ENCODE measurements around the gene PARD3.
A peak's percentile ranks its signal among the peaks of the same experiment; 100 is the strongest.

Gene PARD3

GRCh38 chr10:34606890-34607289 is 208.2 kb downstream of the PARD3 start:
- no peak for DNase-seq

GRCh38 chr10:34602478-34602877 is 212.6 kb downstream of the PARD3 start:
- no peak for DNase-seq

GRCh38 chr10:34601691-34602090 is 213.4 kb downstream of the PARD3 start:
- DNase-seq: no peak

- DNase-seq: no peak
These were observed 215.9 kb downstream of the PARD3 start for GRCh38 chr10:34599026-34599795.

- DNase-seq: peak; percentile 59
These were observed 218.7 kb downstream of the PARD3 start for GRCh38 chr10:34596351-34596750.

GRCh38 chr10:34593930-34594329 is 221.2 kb downstream of the PARD3 start:
- no peak for DNase-seq

GRCh38 chr10:34593374-34593890 is 221.7 kb downstream of the PARD3 start:
- DNase-seq: no peak

GRCh38 chr10:34590793-34591192 is 224.3 kb downstream of the PARD3 start:
- DNase-seq: no peak

GRCh38 chr10:34589275-34589674 is 225.8 kb downstream of the PARD3 start:
- DNase-seq: no peak

GRCh38 chr10:34587680-34588019 is 227.4 kb downstream of the PARD3 start:
- no peak for DNase-seq

GRCh38 chr10:34587002-34587679 is 228.0 kb downstream of the PARD3 start:
- no peak for DNase-seq

- DNase-seq: no peak
These were observed 229.5 kb downstream of the PARD3 start for GRCh38 chr10:34585422-34586112.

GRCh38 chr10:34584164-34584563 is 230.9 kb downstream of the PARD3 start:
- peak; percentile 67 for DNase-seq

GRCh38 chr10:34581801-34582532 is 233.1 kb downstream of the PARD3 start:
- no peak for DNase-seq

- no peak for DNase-seq
These were observed 234.5 kb downstream of the PARD3 start for GRCh38 chr10:34580643-34581042.

GRCh38 chr10:34580214-34580613 is 234.9 kb downstream of the PARD3 start:
- no peak for DNase-seq

GRCh38 chr10:34578468-34578867 is 236.6 kb downstream of the PARD3 start:
- no peak for DNase-seq

- DNase-seq: no peak
These were observed 238.3 kb downstream of the PARD3 start for GRCh38 chr10:34576797-34577196.

GRCh38 chr10:34575882-34576281 is 239.2 kb downstream of the PARD3 start:
- no peak for DNase-seq

GRCh38 chr10:34574353-34574934 is 240.7 kb downstream of the PARD3 start:
- no peak for DNase-seq

- no peak for DNase-seq
These were observed 244.2 kb downstream of the PARD3 start for GRCh38 chr10:34570887-34571286.

GRCh38 chr10:34567659-34568253 is 247.3 kb downstream of the PARD3 start:
- no peak for DNase-seq

Measured in suppressor macrophage treated with lipopolysaccharide for 4 hours (primary cell).